Sciatic nerve (tissue), 2 donors: ENCODE results near the gene DBI. TPM values are rescaled to one million over a fixed set of nuclear protein-coding genes. Genes with fewer than 3 reads are reported as not detected.

Experiments used
- ATAC-seq: fragments of 200-7000 bp; cut with Tn5 transposase; one replicate; pipeline ENCODE4 v1.9.1; 2020; ENCODE audit warnings: mild to moderate bottlenecking, moderate library complexity
- DNase-seq: peaks from one replicate; pipeline ENCODE4 v3.0.0-alpha.2; 2020; ENCODE audit warnings: low spot score
- intact Hi-C: fragments of 100-400 bp; cut with DNase I; formaldehyde crosslinking; loops from one replicate; pipeline ENCODE4 v1.14.2; 2022
- total RNA-seq: library from RNA; stranded (reverse); fragmentation: NEBNext Ultra II Directional; extraction: Animal tissue kit (Norgen Biotek cat#: 25700); gene quantifications from one replicate; pipeline ENCODE4 v1.2.1, GENCODE V29; 2021
- donor health status: DM: no; HTN: no; CAD: no.
- donor health status: DM: no; HTN: no; CAD: no.

DBI gene
- total RNA-seq = 105 TPM

- ATAC-seq (peak; percentile 99), DNase-seq (peak; percentile 96)
- intact Hi-C loops = no loop called here
Observed at GRCh38 chr2:119366649-119367471, at the start of gene DBI, which contains the start of gene C2orf76. TSS of gene DBI (plus strand) at chr2:119366977. CDS start at chr2:119367052, 75 bp downstream. TSS of gene C2orf76 (minus strand) at chr2:119366834. CDS start at chr2:119339959, 26,875 bp downstream.

- intact Hi-C loops = no loop called here
- no peak for DNase-seq
- ATAC-seq = no peak
Observed at GRCh38 chr2:119317554-119317953, 49.2 kb upstream of the DBI start.

GRCh38 chr2:119319593-119319992 lies 47.2 kb upstream of the DBI start:
- intact Hi-C loops = no loop called here
- ATAC-seq = no peak
- DNase-seq = no peak

GRCh38 chr2:119323459-119323858 lies 43.3 kb upstream of the DBI start:
- DNase-seq (no peak), ATAC-seq (no peak)
- intact Hi-C loops = no loop called here

GRCh38 chr2:119324685-119325270 lies 42.0 kb upstream of the DBI start:
- DNase-seq = no peak
- ATAC-seq = no peak
- intact Hi-C loops = no loop called here

- ATAC-seq (peak; percentile 42), DNase-seq (no peak)
- intact Hi-C loops = no loop called here
Observed at GRCh38 chr2:119326938-119327337, 39.8 kb upstream of the DBI start.

GRCh38 chr2:119327431-119327830 lies 39.3 kb upstream of the DBI start:
- DNase-seq (no peak), ATAC-seq (no peak)
- intact Hi-C loops = no loop called here

- ATAC-seq = no peak
- intact Hi-C loops = no loop called here
Observed at GRCh38 chr2:119332953-119333352, 33.8 kb upstream of the DBI start.

GRCh38 chr2:119333360-119333759 lies 33.4 kb upstream of the DBI start:
- intact Hi-C loops = no loop called here
- DNase-seq (no peak), ATAC-seq (no peak)

More at GRCh38 chr2:119332953-119333352, 33.8 kb upstream of the DBI start:
- DNase-seq = no peak

GRCh38 chr2:119333833-119334232 lies 32.9 kb upstream of the DBI start:
- ATAC-seq = no peak
- intact Hi-C loops = no loop called here
- DNase-seq = no peak

- no peak for DNase-seq
- no peak for ATAC-seq
- intact Hi-C loops = no loop called here
Observed at GRCh38 chr2:119337749-119338148, 29.0 kb upstream of the DBI start.

- DNase-seq (no peak), ATAC-seq (no peak)
- intact Hi-C loops = no loop called here
Observed at GRCh38 chr2:119338272-119338671, 28.5 kb upstream of the DBI start.

GRCh38 chr2:119338826-119339561 lies 27.8 kb upstream of the DBI start:
- peak; percentile 74 for ATAC-seq
- intact Hi-C loops = no loop called here
- DNase-seq = no peak

GRCh38 chr2:119339562-119339923 lies 27.2 kb upstream of the DBI start:
- ATAC-seq = no peak
- intact Hi-C loops = no loop called here
- DNase-seq = no peak

- ATAC-seq (no peak), DNase-seq (no peak)
- intact Hi-C loops = no loop called here
Observed at GRCh38 chr2:119341684-119342083, 25.1 kb upstream of the DBI start.

GRCh38 chr2:119349289-119349688 lies 17.5 kb upstream of the DBI start:
- no peak for ATAC-seq
- intact Hi-C loops = no loop called here

GRCh38 chr2:119350311-119350998 lies 16.3 kb upstream of the DBI start:
- intact Hi-C loops = no loop called here
- ATAC-seq = no peak
- DNase-seq = no peak

More at GRCh38 chr2:119349289-119349688, 17.5 kb upstream of the DBI start:
- no peak for DNase-seq

GRCh38 chr2:119352357-119352756 lies 14.4 kb upstream of the DBI start:
- intact Hi-C loops = no loop called here
- DNase-seq (no peak), ATAC-seq (no peak)

- no peak for ATAC-seq
- intact Hi-C loops = no loop called here
- DNase-seq = no peak
Observed at GRCh38 chr2:119354860-119355259, 11.9 kb upstream of the DBI start.
